Measurements from ENCODE around the gene RNF207.

Gene RNF207

DNA sequence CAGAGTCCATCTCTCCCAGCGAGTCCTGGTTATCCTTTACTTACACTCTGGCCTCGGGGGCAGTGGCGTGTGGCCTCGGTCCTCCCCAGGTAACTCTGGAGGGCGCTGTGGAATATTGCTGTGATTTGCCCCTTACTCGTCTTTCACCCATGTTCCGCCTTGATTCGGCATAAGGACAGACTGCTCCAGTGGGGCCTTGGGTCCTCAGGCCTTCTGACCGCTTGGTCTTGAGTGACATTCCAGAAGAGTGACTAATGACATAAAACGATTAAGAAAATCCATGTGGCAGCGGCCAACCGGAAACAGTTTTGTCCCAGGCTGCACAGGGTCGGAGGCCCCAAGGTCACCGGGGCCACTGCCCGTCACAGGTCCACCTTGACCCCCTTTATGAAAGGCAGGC, 18.8 kb downstream of the RNF207 start:
- no peaks in the 10 kb centered on the region for H3K9me2 ChIP-seq (replicated peaks; ENCODE audit: insufficient read depth, low read length)
- no peak overlapping the region for H2AFZ ChIP-seq (ENCODE audit: low read depth, low read length, severe bottlenecking)
- H3K9me3 ChIP-seq (ENCODE audit: insufficient read depth, low read length) = no peaks in the 10 kb centered on the region
- no peaks in the 10 kb centered on the region for H4K20me1 ChIP-seq (ENCODE audit: low read depth, low read length)
- no peak overlapping the region for H3K27ac ChIP-seq (ENCODE audit: low read depth, low read length)
- H3K9ac ChIP-seq (ENCODE audit: low read length) = no peak overlapping the region
- H3F3A ChIP-seq (ENCODE audit: insufficient read depth) = no peaks in the 10 kb centered on the region
- H3K27me3 ChIP-seq (ENCODE audit: low read length) = no peaks in the 10 kb centered on the region
- no peak overlapping the region for H3K4me3 ChIP-seq (ENCODE audit: insufficient read depth, low read length, poor library complexity, severe bottlenecking)
- no peak overlapping the region for H3K4me2 ChIP-seq (ENCODE audit: low read depth, low read length, poor library complexity, severe bottlenecking)
- H3K79me2 ChIP-seq (ENCODE audit: insufficient read depth, low read length) = no peaks in the 10 kb centered on the region
- TF ChIP-seq, protein P1, sequence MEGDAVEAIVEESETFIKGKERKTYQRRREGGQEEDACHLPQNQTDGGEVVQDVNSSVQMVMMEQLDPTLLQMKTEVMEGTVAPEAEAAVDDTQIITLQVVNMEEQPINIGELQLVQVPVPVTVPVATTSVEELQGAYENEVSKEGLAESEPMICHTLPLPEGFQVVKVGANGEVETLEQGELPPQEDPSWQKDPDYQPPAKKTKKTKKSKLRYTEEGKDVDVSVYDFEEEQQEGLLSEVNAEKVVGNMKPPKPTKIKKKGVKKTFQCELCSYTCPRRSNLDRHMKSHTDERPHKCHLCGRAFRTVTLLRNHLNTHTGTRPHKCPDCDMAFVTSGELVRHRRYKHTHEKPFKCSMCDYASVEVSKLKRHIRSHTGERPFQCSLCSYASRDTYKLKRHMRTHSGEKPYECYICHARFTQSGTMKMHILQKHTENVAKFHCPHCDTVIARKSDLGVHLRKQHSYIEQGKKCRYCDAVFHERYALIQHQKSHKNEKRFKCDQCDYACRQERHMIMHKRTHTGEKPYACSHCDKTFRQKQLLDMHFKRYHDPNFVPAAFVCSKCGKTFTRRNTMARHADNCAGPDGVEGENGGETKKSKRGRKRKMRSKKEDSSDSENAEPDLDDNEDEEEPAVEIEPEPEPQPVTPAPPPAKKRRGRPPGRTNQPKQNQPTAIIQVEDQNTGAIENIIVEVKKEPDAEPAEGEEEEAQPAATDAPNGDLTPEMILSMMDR (IDR thresholded peaks at IDR 0.05; ENCODE audit: insufficient read depth, low read length, poor library complexity, severe bottlenecking) = no peak
- TF ChIP-seq EZH2phosphoT487 (conservative IDR thresholded peaks at IDR 0.05; ENCODE audit: low read length) = no peak
- H3K36me3 ChIP-seq (ENCODE audit: low read length) = no peaks in the 10 kb centered on the region

DNA sequence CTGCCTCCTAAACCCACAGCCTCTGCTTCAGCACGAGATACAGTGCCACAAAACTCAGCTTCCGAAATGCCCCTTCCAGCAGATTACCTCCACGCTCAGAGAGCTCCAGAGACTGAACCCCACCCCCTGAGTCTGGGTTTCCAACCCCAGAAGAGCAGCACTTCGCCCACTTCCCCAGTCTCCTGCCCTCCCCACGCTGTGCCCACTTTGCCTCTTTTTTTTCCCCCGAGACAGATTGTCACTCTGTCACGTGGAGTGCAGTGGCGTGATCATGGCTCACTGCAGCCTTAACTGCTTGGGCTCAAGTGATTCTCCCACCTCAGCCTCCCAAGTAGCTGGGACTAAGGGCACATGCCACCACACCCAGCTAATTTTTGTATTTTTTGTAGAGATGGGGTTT, 19.7 kb downstream of the RNF207 start:
- H3K27ac ChIP-seq (ENCODE audit: low read depth, low read length) = no peak overlapping the region
- H3K27me3 ChIP-seq (ENCODE audit: low read length) = no peaks in the 10 kb centered on the region
- no peak overlapping the region for H2AFZ ChIP-seq (ENCODE audit: low read depth, low read length, severe bottlenecking)
- H3K9me2 ChIP-seq (replicated peaks; ENCODE audit: insufficient read depth, low read length) = no peaks in the 10 kb centered on the region
- no peaks in the 10 kb centered on the region for H4K20me1 ChIP-seq (ENCODE audit: low read depth, low read length)
- TF ChIP-seq, protein P1 (IDR thresholded peaks at IDR 0.05; ENCODE audit: insufficient read depth, low read length, poor library complexity, severe bottlenecking) = no peak
- no peak for TF ChIP-seq EZH2phosphoT487 (conservative IDR thresholded peaks at IDR 0.05; ENCODE audit: low read length)
- H3K4me2 ChIP-seq (ENCODE audit: low read depth, low read length, poor library complexity, severe bottlenecking) = no peak overlapping the region
- no peaks in the 10 kb centered on the region for H3K9me3 ChIP-seq (ENCODE audit: insufficient read depth, low read length)
- H3K9ac ChIP-seq (ENCODE audit: low read length) = no peak overlapping the region
- H3F3A ChIP-seq (ENCODE audit: insufficient read depth) = 0 out of 2 replicates have a peak, but pooled peaks cover 3% of the 10 kb centered on the region
- H3K4me3 ChIP-seq (ENCODE audit: insufficient read depth, low read length, poor library complexity, severe bottlenecking) = no peak overlapping the region
- no peaks in the 10 kb centered on the region for H3K36me3 ChIP-seq (ENCODE audit: low read length)
- no peaks in the 10 kb centered on the region for H3K79me2 ChIP-seq (ENCODE audit: insufficient read depth, low read length)

DNA sequence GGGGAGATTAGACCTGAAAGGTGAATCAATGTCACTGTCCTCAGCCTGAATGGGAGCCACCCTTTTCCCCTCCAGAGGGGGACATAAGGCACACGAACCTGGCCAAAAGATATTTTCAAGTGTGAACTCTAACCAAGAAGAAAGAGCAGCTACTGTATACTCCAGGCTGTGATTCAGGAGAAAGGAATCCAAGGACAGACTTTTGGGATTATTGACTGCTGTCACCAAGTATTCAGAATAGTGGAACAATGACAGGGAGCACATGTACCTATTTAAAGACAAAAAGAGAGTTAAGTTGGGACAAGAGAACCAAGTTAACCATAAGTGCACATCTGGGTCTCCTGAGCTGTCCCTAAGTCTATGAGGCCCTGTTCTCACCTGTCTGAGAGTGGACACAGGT, 27.5 kb downstream of the RNF207 start:
- Histone ChIP-seq H4K20me1 (ENCODE audit: low read depth, low read length) (no peaks in the 10 kb centered on the region), H3K79me2 (ENCODE audit: insufficient read depth, low read length) (peaks cover 24% of the 10 kb centered on the region), H3K36me3 (ENCODE audit: low read length) (peaks cover 11% of the 10 kb centered on the region; the same call in 1 of the 2 replicates), H2AFZ (ENCODE audit: low read depth, low read length, severe bottlenecking) (no peak overlapping the region), H3F3A (ENCODE audit: insufficient read depth) (peaks cover 14% of the 10 kb centered on the region; the same call in 1 of the 2 replicates), H3K27me3 (ENCODE audit: low read length) (no peaks in the 10 kb centered on the region), H3K9me2 (replicated peaks; ENCODE audit: insufficient read depth, low read length) (no peaks in the 10 kb centered on the region), H3K27ac (ENCODE audit: low read depth, low read length) (no peak overlapping the region), H3K9me3 (ENCODE audit: insufficient read depth, low read length) (no peaks in the 10 kb centered on the region), H3K4me3 (ENCODE audit: insufficient read depth, low read length, poor library complexity, severe bottlenecking) (no peak overlapping the region), H3K9ac (ENCODE audit: low read length) (0 out of 2 replicates have a peak overlapping the region, but pooled peaks have one; percentile 84), H3K4me2 (ENCODE audit: low read depth, low read length, poor library complexity, severe bottlenecking) (no peak overlapping the region)
- no peak for TF ChIP-seq EZH2phosphoT487 (conservative IDR thresholded peaks at IDR 0.05; ENCODE audit: low read length)
- TF ChIP-seq, protein P1 (IDR thresholded peaks at IDR 0.05; ENCODE audit: insufficient read depth, low read length, poor library complexity, severe bottlenecking) = no peak

Data from SU-DHL-6 (cell line).